ENCODE measurements around the gene SYNE2.

DNA sequence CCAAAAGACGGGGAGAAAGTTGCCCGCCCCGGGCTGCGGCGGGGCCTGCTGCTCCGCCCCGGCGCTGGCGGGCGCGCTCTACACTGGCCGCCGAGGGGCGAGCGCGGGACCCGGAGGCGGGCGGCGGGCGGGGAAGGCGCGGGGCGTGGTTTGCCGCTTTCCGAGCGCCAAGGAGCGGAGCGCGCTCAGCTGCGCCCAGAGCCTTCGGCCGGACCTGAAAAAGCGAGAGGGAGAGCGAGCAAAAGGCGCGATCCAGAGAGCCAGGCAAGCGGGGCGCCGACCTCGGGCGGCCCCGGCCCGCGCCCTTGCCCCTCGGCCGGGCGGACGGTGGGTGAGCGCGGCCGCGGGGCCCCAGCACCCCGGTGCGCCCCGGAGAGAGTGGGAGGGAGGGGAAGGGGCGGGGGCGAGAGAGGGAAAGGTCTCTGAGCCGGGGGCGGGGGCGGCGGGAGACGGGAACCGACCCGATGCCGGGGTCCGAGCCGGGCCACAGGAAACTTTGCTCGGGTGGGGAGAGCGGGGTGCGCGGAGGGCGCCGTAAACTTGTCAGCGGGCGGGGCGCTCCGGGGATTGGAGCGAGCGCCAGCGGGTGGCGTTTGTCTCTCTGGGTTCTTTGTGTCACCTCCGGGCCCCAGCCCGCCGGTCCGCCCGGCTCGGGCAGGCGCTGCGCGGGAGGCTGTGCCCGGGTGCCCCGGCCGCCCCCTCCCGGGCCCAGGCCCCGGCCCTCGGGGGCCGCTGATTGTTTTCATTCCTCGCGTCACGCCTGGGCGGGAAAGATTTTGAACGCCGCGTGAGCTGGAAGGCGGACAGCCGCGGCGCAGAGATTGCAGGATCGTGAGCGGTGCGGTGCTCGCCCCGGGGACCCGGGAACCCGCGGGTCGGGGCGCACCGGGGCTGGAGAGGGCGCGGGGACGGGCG, at the start of gene SYNE2:
- TF ChIP-seq, protein P1, sequence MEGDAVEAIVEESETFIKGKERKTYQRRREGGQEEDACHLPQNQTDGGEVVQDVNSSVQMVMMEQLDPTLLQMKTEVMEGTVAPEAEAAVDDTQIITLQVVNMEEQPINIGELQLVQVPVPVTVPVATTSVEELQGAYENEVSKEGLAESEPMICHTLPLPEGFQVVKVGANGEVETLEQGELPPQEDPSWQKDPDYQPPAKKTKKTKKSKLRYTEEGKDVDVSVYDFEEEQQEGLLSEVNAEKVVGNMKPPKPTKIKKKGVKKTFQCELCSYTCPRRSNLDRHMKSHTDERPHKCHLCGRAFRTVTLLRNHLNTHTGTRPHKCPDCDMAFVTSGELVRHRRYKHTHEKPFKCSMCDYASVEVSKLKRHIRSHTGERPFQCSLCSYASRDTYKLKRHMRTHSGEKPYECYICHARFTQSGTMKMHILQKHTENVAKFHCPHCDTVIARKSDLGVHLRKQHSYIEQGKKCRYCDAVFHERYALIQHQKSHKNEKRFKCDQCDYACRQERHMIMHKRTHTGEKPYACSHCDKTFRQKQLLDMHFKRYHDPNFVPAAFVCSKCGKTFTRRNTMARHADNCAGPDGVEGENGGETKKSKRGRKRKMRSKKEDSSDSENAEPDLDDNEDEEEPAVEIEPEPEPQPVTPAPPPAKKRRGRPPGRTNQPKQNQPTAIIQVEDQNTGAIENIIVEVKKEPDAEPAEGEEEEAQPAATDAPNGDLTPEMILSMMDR (IDR thresholded peaks at IDR 0.05) = peak; percentile 33
- no peak for TF ChIP-seq TCF7L2 (IDR thresholded peaks at IDR 0.05; ENCODE audit: low read depth, low read length)

Measured in Panc1 (cell line).